DND-41 (cell line): ENCODE measurements around the gene DOCK4.

ENCODE experiments used
- CTCF ChIP-seq: IDR thresholded peaks from 2 replicates; pipeline ENCODE4 v1.5.1; 2012; ENCODE audit warnings: borderline replicate concordance, low read length, moderate library complexity, mild to moderate bottlenecking; ENCODE audit not compliant: poor library complexity, severe bottlenecking; ENCODE audit errors: extremely low read depth
- EZH2 ChIP-seq: IDR thresholded peaks from 3 replicates; pipeline ENCODE4 v1.6.1; 2012; ENCODE audit warnings: borderline replicate concordance, low read depth, mild to moderate bottlenecking, moderate library complexity, low read length, inconsistent platforms; ENCODE audit not compliant: severe bottlenecking

GRCh38 chr7:111821046-111821445 lies 385.2 kb downstream of the DOCK4 start:
- TF ChIP-seq EZH2: no peak
- TF ChIP-seq CTCF: no peak
